Activated T-cell treated with anti-CD3 and anti-CD28 coated beads, Interleukin-2, amount 50 U/mL, for 24 hours (primary cell): ENCODE measurements around the gene DNM2.
A peak's percentile ranks its signal among the peaks of the same experiment; 100 is the strongest.
"Not testable (repeated sequence)": the region's sequence is repeated elsewhere in the genome, so short reads cannot be mapped to it uniquely, and the experiment has no call there.

Experiments used
- DNase-seq: peaks from one replicate; pipeline ENCODE4 v3.0.0-alpha.2; 2020
- H3K27ac Mint-ChIP-seq: 2 replicates; pipeline ENCODE4 v1.8.0; 2020; ENCODE audit warnings: mild to moderate bottlenecking, mixed read lengths
- H3K27me3 Mint-ChIP-seq: 2 replicates; pipeline ENCODE4 v1.8.0; 2020; ENCODE audit warnings: mixed read lengths
- H3K36me3 Mint-ChIP-seq: 2 replicates; pipeline ENCODE4 v1.8.0; 2020; ENCODE audit warnings: low read depth, mixed read lengths
- H3K4me1 Mint-ChIP-seq: 2 replicates; pipeline ENCODE4 v1.8.0; 2020; ENCODE audit warnings: low read depth, mixed read lengths
- H3K4me3 Mint-ChIP-seq: 2 replicates; pipeline ENCODE4 v1.8.0; 2020; ENCODE audit warnings: mild to moderate bottlenecking, moderate library complexity, mixed read lengths
- H3K9me3 Mint-ChIP-seq: 2 replicates; pipeline ENCODE4 v1.8.0; 2020; ENCODE audit warnings: mixed read lengths

DNM2 gene

GRCh38 chr19:10829967-10830366 lies 112.1 kb downstream of the DNM2 start:
- no peaks in the 10 kb centered on the region for H3K9me3 Mint-ChIP-seq
- DNase-seq: no peak
- H3K27ac Mint-ChIP-seq: peak overlapping the region; percentile 61
- no peaks in the 10 kb centered on the region for H3K27me3 Mint-ChIP-seq
- no peaks in the 10 kb centered on the region for H3K4me1 Mint-ChIP-seq
- H3K4me3 Mint-ChIP-seq: no peak overlapping the region
- H3K36me3 Mint-ChIP-seq: peaks cover 73% of the 10 kb centered on the region

GRCh38 chr19:10830370-10830769 lies 112.5 kb downstream of the DNM2 start:
- Mint-ChIP-seq H3K4me1 (peaks cover 1% of the 10 kb centered on the region), H3K4me3 (no peak overlapping the region)

GRCh38 chr19:10830931-10831779 lies 113.3 kb downstream of the DNM2 start:
- Mint-ChIP-seq H3K9me3 (peaks cover 4% of the 10 kb centered on the region), H3K27ac (no peak overlapping the region)

More at GRCh38 chr19:10830370-10830769, 112.5 kb downstream of the DNM2 start:
- Mint-ChIP-seq H3K9me3 (peaks cover under 1% of the 10 kb centered on the region), H3K36me3 (peaks cover 73% of the 10 kb centered on the region), H3K27ac (peak overlapping the region; percentile 61), H3K27me3 (no peaks in the 10 kb centered on the region)
- no peak for DNase-seq

GRCh38 chr19:10831987-10832938 lies 114.4 kb downstream of the DNM2 start:
- Mint-ChIP-seq H3K4me1 (peaks cover 20% of the 10 kb centered on the region), H3K27ac (peak overlapping the region; percentile 52), H3K36me3 (peaks cover 72% of the 10 kb centered on the region), H3K27me3 (no peaks in the 10 kb centered on the region), H3K9me3 (peaks cover 14% of the 10 kb centered on the region), H3K4me3 (no peak overlapping the region)
- DNase-seq: no peak

More at GRCh38 chr19:10830931-10831779, 113.3 kb downstream of the DNM2 start:
- Mint-ChIP-seq H3K36me3 (peaks cover 72% of the 10 kb centered on the region), H3K27me3 (no peaks in the 10 kb centered on the region), H3K4me1 (peaks cover 9% of the 10 kb centered on the region), H3K4me3 (no peak overlapping the region)
- DNase-seq: no peak

GRCh38 chr19:10832939-10833296 lies 115.0 kb downstream of the DNM2 start:
- DNase-seq: no peak
- H3K4me3 Mint-ChIP-seq: no peak overlapping the region
- peaks cover 14% of the 10 kb centered on the region for H3K9me3 Mint-ChIP-seq
- H3K36me3 Mint-ChIP-seq: peaks cover 67% of the 10 kb centered on the region
- H3K4me1 Mint-ChIP-seq: peaks cover 20% of the 10 kb centered on the region
- H3K27ac Mint-ChIP-seq: peak overlapping the region; percentile 44
- no peaks in the 10 kb centered on the region for H3K27me3 Mint-ChIP-seq

GRCh38 chr19:10835089-10835753 lies 117.3 kb downstream of the DNM2 start:
- Mint-ChIP-seq H3K27ac (peak overlapping the region; percentile 100), H3K9me3 (peaks cover 16% of the 10 kb centered on the region), H3K27me3 (no peaks in the 10 kb centered on the region), H3K4me3 (peak overlapping the region; percentile 94), H3K36me3 (peaks cover 53% of the 10 kb centered on the region), H3K4me1 (peaks cover 20% of the 10 kb centered on the region)
- DNase-seq: no peak

DNA sequence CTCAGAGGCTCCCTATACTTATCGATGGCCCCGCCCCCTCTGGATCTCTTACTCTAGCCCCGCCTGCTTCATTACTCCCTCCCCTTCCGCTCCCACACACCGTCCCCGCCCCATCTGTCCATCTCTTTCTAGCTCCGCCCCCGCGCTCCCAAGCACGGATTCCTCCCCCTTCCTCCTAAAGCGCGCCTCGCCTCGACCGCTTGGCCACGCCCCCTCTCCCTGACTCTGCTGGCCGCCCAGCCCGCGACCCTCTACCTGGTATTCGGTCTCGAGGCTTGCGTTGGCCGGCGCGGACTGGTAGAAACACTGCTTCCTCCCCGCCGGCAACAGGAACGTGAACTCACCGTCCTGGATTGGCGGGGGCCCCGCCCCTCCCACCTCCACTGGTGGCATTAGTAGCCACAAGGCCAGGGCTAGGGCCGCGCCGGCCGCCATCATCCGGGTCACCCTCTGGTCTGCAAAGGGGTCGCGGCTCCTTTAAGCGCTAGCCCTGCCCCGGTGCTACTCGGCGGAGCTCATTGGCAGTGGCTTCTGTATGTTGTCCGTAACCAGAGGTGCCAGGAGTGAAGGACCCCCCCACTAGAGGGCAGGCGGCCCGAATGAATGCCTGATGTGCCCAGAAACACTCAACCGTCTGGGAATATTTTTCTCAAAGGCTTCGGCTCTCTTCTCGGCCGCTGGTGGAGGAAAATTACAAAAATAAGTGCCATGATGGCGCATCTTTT lies 118.0 kb downstream of the DNM2 start, which contains the start of gene TMED1:
TMED1 (minus strand) TSS at position 459 of the 725 bp plus-strand sequence; CDS start at position 438, 21 bp downstream.
- peaks cover 20% of the 10 kb centered on the region for H3K4me1 Mint-ChIP-seq
- peaks cover 16% of the 10 kb centered on the region for H3K9me3 Mint-ChIP-seq
- peak; percentile 94 for DNase-seq
- peak within 1 kb of the TSS; percentile 100 for H3K27ac Mint-ChIP-seq
- H3K36me3 Mint-ChIP-seq: peaks cover 49% of the 10 kb centered on the region
- H3K4me3 Mint-ChIP-seq: peak within 1 kb of the TSS; percentile 94
- no peaks in the 10 kb centered on the region for H3K27me3 Mint-ChIP-seq

DNA sequence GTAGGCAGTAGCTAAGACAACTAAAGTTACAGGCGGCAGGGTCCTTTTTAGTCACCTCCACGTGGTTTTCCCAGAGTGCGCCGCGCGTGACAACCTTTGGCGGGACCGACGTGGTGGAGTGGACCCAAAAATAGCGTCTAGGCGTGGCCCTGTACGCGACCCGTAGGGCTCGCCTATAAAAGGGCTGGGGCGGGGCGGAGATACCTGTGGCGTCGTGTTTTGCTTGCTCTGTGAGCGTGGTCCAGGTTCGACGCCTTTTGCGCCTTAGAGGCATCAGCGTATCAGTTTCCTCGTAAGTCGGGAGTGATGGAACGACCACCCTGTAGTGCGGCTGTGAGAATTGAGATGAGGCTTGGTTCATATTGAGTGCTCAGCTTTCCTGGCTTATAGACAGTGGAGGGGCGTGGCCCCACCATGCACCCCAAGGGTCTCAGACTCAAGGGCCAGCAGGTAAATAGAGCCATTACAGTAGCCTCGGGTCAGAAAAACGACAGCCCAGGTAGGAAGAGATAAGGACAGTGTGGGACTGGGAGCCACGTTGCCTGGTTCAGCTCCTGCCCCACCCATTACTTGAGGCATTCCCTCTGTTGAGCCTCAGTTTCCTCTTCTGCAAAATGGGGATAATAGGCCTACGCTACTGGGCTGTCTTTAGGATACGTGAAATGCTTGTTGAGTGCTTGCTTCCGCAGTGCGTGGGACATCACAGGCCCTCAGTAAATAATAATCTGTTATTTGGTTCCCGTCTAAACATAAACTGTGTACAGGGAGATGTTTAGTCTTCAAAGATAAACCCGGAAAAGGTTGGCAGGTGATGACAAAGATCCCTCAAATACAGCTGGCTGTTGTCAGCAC lies 118.8 kb downstream of the DNM2 start:
- Mint-ChIP-seq H3K36me3 (peaks cover 47% of the 10 kb centered on the region), H3K4me1 (peaks cover 20% of the 10 kb centered on the region), H3K4me3 (peak overlapping the region; percentile 94), H3K27me3 (no peaks in the 10 kb centered on the region), H3K27ac (peak overlapping the region; percentile 100), H3K9me3 (peaks cover 16% of the 10 kb centered on the region)
- DNase-seq: no peak

DNA sequence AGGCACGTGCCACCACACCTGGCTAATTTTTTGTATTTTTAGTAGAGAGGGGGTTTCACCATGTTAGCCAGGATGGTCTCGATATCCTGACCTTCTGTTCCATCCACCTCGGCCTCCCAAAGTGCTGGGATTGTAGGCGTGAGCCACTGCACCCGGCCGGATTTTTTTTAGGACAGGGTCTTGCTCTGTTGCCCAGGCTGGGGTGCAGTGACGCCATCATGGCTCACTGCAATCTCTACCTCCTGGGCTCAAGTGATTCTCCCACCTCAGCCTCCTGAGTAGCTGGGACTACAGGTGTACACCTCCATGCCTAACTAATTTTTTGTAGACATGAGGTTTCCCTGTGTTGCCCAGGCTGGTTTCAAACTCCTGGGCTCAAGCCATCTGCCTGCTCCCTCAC lies 119.8 kb downstream of the DNM2 start:
- Mint-ChIP-seq H3K9me3 (peaks cover 16% of the 10 kb centered on the region), H3K4me1 (peaks cover 20% of the 10 kb centered on the region), H3K36me3 (peaks cover 38% of the 10 kb centered on the region)
- H3K27me3 Mint-ChIP-seq, H3K27ac Mint-ChIP-seq, DNase-seq, H3K4me3 Mint-ChIP-seq: not testable (repeated sequence)

DNA sequence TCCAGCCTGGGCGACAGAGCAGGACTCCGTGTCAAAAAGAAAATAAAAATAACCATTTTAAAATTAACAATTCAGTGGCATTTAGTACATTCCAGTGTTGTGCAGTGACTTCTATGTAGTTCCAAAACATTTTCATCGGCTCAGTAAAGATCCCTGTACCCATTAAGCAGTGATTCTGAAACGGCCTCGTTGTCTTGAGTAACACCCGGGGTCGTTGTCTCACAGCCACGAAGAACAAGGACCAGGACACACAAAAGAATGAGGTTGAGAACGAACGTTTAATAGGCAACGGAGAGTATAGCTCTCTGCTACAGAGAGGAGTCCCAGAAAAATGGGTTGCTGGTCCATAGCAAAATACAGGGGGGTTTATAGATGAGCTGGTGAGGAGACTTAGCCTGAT lies 120.5 kb downstream of the DNM2 start:
- peaks cover 20% of the 10 kb centered on the region for H3K4me1 Mint-ChIP-seq
- H3K27me3 Mint-ChIP-seq: no peaks in the 10 kb centered on the region
- H3K27ac Mint-ChIP-seq: no peak overlapping the region
- H3K36me3 Mint-ChIP-seq: peaks cover 30% of the 10 kb centered on the region
- DNase-seq: no peak
- no peak overlapping the region for H3K4me3 Mint-ChIP-seq
- peaks cover 16% of the 10 kb centered on the region for H3K9me3 Mint-ChIP-seq

- H3K36me3 Mint-ChIP-seq: peaks cover 23% of the 10 kb centered on the region
Observed at GRCh38 chr19:10839114-10840050, 121.5 kb downstream of the DNM2 start.

GRCh38 chr19:10842788-10843187 lies 124.9 kb downstream of the DNM2 start:
- no peak overlapping the region for H3K4me3 Mint-ChIP-seq
- H3K27me3 Mint-ChIP-seq: peaks cover 4% of the 10 kb centered on the region
- no peak for DNase-seq
- peaks cover 7% of the 10 kb centered on the region for H3K9me3 Mint-ChIP-seq
- peaks cover 2% of the 10 kb centered on the region for H3K4me1 Mint-ChIP-seq
- no peak overlapping the region for H3K27ac Mint-ChIP-seq
- peaks cover 3% of the 10 kb centered on the region for H3K36me3 Mint-ChIP-seq

More at GRCh38 chr19:10839114-10840050, 121.5 kb downstream of the DNM2 start:
- H3K4me3 Mint-ChIP-seq: no peak overlapping the region
- no peaks in the 10 kb centered on the region for H3K27me3 Mint-ChIP-seq
- H3K4me1 Mint-ChIP-seq: peaks cover 20% of the 10 kb centered on the region
- H3K27ac Mint-ChIP-seq: no peak overlapping the region
- DNase-seq: no peak
- peaks cover 16% of the 10 kb centered on the region for H3K9me3 Mint-ChIP-seq
